DMS153 treated with DMSO at 0.1 percent for 48 hours (cell line): ENCODE measurements around the gene ZNF749.
A peak's percentile ranks its signal among the peaks of the same experiment; 100 is the strongest.

Source experiments
- DNase-seq: peaks from one replicate; lab custom pipeline; 2025; ENCODE audit not compliant: unreplicated experiment; lab: John Stamatoyannopoulos, UW

ZNF749 gene

DNA sequence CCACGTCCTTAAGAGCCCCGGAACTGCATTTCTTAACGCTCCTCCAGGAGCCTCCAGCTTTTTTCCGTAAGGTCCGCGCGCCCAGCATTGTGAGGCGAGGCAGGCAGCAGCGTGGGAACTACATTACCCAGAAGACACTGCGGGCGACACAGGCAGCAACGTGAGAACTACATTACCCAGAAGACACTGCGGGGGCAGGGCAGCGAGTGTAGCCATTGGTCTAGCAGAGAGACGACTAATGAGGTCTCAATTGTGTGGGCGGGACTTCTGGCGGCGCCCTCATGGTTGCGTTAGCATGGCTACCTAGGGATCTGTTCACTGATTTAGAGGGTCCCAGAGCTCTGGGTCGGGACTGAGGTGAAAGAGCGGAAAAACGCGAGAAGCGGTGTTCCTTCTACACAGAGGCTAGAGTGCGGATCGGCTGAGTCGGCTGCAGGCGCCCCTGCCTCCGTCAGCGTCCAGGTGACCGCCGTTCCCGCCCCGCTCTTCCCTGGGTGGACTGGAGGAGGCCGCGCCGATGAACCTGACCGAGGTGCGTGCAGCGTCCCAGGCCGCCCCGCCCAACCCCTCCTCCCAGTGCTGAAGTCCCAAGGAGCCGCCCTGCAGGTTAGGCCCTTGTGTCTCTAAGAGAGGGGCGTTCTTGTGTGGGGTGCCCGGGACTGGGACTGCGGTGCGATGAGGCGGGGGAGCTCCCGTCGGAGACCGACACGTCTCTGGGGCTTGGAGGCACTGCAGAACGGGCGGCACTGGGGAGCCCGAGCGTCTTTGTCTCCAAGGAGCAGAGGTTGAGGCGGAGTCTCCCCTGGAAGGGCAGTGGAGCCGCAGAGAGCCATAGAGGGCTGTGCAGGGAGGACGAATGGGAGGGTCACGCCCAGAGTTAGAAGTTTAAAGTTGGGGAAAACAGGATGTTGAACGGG, at the start of gene ZNF749:
ZNF749 (plus strand) TSS at position 264 of the 917 bp plus-strand sequence; CDS start at position 518, 254 bp downstream.
- peak; percentile 94 for DNase-seq

DNA sequence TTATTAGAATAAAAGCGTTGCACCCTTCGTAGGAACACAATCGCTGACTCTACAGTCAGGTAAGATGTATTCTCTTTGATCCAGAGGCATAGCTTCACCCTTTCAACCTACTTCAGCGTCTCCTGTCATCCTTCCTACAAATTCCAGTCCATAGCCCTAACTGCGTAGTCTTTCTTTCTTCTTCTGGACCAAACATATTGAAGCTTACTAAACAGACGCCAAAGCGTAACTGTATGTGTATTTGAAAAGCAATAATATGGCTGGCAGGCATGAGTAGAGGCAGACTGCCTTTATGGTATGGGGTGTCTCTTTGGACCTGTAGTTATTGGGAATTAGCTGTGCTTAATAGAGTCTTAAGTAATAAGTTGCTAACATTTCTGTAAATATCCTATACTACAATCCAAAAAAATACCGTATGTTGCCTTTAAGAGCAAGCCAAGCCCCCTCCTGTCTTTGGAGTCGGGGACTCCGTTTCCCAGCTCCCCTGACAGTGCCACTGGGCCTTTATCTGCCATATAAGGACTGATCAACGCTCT, 45.9 kb upstream of the ZNF749 start:
- no peak for DNase-seq

DNA sequence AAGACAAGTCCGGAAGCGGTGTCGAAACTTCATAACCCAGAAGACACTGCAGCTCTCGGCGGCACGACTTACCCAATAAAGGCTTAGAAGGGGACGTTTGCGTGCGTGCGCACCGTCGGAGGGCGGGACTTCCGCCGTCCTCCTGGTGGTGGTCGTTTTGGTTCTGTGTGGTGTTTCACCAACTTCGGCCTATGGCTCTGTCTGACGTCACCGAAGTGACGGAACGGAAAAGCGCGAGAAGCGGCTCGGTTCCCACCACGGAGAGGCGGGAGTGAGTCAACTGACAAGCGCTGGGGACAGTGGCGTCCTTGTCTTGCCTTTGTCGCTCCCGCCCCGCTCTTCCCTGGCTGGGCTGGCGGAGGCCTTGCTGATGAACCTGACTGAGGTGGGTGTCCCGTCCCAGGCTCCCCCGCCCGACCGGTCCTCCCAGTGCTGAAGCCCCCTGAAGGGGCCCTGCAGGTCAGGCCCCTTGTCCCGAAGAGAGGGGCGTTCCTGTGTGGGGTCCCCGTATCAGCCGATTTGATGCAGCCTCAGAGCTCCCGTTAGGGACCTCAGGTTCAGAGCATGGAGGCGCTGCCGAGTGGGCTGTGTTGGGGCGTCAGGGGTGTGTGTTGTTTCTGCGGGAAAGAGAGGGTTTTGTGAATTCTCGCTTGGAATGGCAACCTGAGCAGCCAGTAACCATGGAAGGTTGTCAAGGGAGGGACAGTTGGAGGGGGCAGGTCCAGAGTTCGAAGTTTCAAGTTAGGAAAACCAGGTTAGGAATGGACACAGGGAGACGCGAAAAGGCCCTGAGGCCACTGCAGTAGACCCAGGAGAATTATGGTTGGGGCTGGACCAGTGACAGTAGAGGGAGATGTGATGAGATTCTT, 45.2 kb upstream of the ZNF749 start, which contains the start of gene ZNF548:
ZNF548 (plus strand) TSS at position 125 of the 869 bp plus-strand sequence; CDS start at position 371, 246 bp downstream.
- DNase-seq: peak; percentile 93

DNA sequence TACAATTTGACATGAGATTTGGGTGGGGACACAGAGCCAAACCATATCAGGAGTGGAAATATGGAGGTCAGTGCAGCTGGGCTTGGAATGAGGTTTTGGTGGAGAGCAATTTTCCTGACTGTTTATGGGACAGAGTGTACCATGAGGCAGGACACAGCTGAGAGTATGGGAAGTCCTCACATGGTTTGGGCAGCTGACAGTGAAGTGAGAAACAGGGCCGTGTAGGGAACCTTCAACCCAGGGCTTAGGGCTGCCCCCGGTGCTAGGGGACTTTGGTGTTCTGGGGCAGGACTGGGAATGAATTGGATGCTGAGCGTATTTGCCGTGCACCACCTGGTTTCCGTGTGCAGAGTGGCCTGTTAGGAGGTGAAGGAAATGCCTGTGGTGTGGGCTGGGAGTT, 39.4 kb upstream of the ZNF749 start:
- no peak for DNase-seq

DNA sequence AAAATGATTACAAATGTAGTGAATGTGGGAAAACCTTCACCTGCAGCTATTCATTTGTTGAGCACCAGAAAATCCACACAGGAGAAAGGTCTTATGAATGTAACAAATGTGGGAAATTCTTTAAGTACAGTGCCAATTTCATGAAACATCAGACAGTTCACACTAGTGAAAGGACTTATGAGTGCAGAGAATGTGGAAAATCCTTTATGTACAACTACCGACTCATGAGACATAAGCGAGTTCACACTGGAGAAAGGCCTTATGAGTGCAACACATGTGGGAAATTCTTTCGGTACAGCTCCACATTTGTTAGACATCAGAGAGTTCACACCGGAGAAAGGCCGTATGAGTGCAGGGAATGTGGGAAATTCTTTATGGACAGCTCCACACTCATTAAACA, 36.3 kb upstream of the ZNF749 start:
- DNase-seq: no peak

DNA sequence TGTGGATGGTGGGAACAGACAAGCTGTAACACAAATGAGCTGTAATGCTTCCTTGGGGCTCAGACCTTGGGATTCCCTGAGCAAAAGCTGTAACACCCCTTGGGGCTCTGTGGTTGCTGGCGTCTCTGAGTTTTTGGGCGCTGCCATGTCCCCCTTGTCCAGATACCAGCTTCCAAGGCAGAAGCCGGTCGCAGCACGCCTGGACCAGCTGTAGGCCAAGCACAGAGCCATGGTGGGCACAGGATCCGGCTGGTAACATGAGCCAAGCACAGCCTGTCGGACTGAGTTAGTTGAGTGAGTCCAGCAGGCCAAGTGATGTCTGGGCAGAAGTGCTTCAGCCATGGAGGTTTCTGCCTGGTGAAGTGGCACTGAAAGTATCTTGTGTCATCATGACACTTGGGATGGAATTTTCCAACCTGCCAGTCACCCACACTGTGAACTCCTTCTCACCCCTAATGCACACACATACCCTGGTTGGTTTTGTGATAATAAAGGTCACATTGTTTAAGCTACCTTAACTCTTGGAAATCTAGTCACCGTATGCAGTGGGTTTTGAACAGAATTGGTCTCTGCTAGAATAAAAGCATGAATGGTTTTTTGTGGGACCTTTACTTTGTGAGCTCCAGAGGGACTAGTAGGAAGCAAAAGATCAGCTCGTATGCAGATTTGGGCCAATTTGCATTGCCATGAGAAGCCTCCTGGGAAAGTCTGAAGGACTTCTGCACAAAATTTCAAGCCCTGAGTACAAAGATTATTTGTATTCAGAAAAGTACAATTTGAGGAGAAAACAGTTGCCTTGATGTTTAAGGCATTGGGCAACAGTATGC, 31.2 kb upstream of the ZNF749 start:
- DNase-seq: no peak

DNA sequence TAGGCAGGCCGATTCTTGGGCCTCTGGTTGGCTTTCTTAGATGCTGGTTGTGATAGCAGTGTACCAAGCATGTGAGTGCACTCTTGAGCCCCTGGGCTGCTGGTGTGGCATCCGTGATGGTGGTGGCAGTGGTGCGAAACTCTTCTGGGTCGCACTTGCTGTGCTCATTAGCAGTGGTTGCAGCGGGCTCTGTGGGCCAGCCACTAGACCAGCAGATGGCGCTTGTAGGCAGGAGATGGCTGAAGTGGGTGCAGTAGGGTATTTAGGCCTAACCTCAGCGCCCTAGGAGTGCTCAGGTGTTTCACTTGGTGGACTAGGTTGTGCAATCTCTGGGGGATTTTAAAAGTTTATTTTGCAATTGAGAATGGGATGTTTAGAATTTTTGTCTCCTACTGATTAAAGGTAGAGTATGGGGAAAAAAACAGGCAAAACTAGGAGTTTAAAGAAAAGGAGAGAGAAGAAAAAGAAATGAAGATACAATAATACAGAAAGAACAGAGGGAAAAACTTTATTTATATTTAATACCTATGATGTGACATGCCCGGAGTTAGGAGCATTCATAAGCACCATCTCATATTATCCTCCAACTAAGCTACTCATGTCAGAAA, 28.5 kb upstream of the ZNF749 start:
- DNase-seq: no peak

DNA sequence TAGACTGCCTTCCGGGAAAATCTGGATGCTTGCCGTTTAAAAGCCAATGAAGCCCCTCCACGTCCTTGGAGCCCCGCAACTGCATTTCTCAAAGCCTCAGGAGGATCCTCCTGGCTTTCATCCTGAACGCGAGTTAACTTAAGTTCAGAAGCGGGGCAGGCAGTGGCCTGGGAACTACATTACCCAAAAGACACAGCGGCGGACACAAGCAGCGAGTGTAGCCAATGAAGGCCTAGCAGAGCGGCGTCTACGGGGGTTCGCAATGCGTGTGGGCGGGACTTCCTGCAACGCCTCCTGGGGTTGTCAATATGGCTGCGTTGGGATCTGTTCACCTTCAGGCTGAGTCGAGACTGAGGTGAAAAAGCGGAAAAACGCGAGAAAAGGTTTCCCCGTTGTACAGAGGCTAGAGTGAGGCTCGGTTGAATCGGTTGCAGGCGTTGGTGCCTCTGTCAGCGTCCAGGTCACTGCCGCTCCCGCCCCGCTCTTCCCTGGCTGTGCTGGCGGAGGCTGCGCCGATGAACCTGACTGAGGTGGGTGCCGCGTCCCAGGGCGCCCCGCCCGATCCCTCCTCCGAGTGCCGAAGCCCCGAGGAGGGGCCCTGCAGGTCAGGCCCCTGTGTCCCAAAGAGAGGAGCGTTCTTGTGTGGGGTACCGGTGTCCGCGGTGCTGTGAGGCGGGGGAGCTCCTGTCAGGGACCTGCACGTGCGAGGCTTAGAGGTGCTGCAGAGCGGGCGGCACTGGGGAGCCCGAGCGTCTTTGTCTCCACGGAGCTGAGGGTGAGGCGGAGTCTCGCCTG, 24.1 kb upstream of the ZNF749 start, which contains the start of gene ZNF17:
ZNF17 (plus strand) TSS at position 285 of the 795 bp plus-strand sequence. CDS start 2,455 bp downstream, outside the sequence.
- DNase-seq: peak; percentile 80

DNA sequence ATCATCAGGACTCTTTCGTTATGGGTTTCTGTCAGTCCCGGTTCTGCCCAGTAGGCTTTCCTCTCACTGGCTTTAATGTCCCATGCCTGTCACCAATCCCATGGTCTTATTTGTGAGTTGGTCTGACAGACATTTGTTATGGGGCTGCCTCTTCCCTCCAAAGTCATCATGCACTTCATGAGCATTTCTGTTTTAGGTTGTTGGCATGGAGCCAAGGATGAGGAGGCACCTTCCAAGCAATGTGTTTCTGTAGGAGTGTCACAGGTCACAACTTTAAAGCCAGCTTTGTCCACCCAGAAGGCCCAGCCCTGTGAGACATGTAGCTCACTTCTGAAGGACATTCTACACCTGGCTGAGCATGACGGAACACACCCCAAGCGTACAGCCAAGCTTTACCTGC, 15.7 kb upstream of the ZNF749 start:
- no peak for DNase-seq

DNA sequence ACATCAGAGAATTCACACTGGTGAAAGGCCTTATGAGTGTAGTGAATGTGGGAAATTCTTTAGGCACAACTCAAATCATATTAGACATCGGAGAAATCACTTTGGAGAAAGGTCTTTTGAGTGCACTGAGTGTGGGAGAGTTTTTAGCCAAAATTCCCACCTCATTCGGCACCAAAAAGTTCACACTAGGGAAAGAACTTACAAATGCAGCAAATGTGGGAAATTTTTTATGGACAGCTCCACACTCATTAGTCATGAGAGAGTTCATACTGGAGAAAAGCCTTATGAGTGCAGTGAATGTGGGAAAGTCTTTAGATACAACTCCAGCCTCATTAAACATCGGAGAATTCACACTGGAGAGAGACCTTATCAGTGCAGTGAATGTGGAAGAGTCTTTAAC, 14.1 kb upstream of the ZNF749 start:
- no peak for DNase-seq

DNA sequence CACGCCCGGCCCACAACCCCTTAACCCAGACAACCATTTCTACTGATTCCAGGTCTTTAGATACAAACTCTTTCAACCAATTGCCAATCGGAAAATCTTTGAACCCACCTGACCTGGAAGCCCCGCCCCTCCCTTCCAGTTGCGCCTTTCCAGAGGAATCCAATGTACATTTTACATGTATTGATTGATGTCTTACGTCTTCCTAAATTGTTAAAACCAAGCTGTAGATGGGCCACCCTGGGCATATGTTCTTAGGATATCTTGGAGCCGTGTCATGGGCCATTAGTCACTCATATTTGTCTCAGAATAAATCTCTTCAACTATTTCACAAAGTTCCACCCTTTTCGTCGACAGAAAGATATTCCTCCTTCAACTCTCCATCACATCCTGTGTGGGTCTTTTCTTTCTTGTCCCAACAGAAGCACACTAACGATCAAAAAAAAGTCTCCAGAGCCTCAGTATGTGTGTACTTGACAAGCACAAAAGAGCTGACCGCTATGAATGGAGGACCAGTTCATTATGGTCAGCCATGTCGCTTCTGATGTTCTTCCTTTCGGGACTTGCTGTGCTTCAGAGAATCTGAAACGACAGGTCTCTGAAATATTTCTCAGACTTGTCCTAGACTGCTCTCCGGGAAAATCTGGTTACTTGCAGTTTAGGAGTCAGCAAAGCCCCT, 601 bp upstream of the ZNF749 start:
- no peak for DNase-seq

DNA sequence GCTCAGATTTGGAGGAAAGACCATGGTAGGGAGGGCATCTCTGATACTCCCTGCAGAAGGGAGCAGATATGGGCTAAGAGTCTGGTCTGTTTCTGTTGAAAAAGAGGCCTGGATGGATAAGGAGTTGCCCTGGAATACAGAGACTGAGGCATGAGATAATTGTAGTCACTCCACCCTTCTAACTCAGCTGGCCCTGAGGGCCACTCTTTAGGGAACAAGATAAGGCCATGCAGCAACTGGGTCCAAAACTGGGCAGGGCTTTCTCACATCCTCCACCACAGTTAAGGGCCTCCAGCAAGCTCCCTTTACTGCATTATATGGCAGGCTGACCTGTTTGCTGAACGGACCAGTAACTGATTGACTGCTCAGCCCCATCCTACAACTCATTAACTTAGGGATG, 1.3 kb downstream of the ZNF749 start:
- DNase-seq: no peak

DNA sequence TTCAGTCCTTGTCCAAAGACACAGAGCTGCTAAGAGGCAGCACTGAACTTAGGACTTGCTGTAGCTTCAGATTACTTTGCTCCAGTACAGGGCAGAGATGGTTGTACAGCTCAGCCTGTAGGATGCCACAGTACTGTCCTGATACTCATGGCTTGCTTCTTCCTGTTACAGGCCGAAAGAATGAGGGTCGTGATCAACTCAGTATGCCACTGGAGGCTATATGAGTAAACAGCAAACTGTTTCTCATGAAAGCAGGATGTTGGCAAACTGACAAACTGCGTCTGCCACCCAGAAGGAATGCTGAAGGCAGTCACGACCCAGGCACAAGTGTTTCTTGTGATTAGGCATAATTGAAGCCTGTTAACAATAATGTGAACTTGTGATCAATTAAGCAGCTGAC, 2.8 kb downstream of the ZNF749 start:
- no peak for DNase-seq

DNA sequence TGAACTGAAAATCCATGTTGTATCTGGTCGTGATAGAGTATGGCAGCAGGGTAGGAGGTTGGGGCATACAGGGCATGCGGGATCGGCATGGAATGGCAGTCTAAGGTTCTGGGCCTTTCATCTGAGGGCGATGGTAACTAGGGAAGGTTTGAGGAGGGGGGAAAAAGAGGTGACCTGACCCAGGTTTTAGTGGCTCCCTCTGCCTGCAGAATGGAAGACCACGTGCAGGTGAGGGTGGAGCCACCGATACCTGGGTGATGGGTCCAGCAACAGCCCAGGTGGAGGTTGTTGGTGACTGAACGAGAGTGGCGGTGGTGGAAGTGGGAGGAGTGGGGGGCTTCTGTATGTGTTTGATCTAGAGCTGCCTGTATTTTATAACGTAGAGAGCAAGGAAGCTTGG, 3.8 kb downstream of the ZNF749 start:
- DNase-seq: no peak

DNA sequence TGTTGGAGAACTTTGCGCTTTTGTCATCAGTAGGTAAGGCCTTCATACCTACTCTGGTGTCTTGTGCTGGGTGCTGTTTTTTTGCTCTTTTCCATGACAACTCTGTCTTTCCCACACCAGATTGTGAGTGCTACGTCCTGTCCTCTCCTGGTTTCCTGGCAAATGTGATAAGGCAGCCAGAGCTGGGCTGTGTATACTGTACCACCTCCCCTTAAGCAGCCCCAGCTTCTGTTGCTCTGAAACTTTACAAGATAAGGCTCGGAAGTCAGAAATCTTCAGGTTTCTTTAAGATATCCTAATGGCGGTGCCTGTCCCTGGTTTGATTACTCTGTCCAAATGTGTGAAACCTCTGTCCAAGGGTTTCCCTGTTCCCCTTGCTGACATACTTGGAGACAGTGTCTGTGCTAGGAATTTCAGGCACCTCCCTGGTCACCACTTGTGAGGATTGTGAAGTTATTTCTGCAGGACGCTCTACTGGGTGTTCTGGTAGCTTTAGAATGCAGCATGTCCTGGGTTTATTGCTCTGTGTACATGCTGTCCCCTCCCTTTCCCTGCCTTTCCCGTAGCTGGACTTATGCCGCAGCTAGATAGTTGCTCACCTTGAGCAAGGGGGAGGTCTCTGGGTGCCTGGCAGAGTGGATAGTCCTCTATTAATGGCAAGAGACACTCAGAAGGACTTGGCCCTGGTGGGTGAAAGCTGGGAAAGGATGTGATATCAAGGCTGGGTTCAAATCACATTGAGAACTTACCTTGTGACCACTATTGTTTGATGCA, 7.0 kb downstream of the ZNF749 start:
- no peak for DNase-seq

DNA sequence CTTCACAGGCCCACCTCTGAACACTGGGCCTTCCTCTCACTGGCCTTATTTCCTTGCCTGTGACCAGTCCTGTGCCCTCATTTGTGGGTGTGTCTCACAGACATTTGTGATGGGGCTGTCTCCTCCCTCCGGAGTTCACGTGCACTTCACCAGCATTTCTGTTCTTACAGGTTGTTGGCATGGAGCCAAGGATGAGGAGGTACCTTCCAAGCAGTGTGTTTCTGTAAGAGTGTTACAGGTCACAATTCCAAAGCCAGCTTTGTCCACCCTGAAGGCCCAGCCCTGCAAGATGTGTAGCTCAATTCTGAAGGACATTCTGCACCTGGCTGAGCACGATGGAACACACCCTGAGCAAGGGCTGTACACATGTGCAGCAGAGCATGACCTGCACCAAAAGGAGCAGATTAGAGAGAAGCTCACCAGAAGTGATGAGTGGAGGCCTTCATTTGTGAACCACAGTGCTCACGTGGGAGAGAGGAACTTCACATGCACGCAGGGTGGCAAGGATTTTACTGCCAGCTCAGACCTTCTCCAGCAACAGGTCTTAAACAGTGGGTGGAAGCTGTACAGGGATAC, 8.1 kb downstream of the ZNF749 start:
- DNase-seq: no peak

DNA sequence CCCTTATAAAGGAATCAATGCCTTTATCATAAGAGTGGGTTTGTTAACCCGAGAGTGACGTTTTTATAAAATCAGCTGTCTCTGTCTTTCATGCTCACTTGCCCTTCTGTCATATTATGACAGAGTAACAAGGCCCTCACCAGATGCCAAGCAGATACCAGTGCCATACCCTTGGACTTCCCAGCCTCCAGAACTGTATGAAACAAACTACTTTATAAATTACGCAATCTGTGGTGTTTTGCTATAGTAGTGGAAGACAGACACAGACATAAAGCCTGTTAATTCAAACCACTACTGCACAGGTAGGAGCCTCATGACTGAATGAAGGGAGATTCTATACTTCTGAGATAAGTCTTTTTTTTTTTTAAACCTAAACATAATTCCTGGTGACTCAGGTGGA, 17.2 kb downstream of the ZNF749 start:
- no peak for DNase-seq
